Adrenal gland (tissue), 5 donors: ENCODE measurements around the gene GPRC5A.

ENCODE experiments used
- POLR2A ChIP-seq, 2 donors: fragments of 450-650 bp; IDR thresholded peaks; one replicate each; pipeline ENCODE4 v1.6.1; 2017; ENCODE audit warnings: antibody characterized with exemption in 2 of 2, mild to moderate bottlenecking in 2 of 2, moderate library complexity in 1 of 2
- TF ChIP-seq, protein P1 (sequence below), 6 experiments: fragments of 450-650 bp in 4 of 6; fragments of 200-600 bp in 2 of 6; sonication (generic) in 1 of 6; IDR thresholded peaks; 1 replicate in 5 of 6; 2 replicates in 1 of 6; pipeline versions ENCODE4 v1.5.1 to v1.8.0; 2016 to 2021; ENCODE audit warnings: antibody characterized with exemption in 6 of 6, mild to moderate bottlenecking in 2 of 6, moderate library complexity in 1 of 6
- donor health status: DM: no; HTN: no; CAD: no.

DNA sequence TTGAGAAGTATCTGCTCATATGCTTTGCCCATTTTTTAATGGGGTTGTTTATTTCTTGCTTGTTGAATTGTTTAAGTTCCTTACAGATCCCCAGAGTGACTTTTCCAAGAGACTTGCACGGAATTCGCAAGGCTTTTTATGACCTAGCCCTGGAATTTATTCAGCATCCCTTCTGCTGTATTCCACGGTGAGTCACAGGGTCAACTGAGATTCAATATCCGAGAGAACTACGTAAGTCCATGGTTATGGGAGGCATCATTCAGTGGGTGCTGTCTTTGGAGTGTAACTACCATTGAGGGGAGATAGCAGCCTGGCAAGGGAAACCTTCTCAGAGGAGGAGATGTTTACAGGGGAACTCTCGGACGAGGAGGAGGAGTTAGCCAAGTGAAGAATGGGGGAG is 20.9 kb upstream of the GPRC5A start:
- TF ChIP-seq, protein P1, sequence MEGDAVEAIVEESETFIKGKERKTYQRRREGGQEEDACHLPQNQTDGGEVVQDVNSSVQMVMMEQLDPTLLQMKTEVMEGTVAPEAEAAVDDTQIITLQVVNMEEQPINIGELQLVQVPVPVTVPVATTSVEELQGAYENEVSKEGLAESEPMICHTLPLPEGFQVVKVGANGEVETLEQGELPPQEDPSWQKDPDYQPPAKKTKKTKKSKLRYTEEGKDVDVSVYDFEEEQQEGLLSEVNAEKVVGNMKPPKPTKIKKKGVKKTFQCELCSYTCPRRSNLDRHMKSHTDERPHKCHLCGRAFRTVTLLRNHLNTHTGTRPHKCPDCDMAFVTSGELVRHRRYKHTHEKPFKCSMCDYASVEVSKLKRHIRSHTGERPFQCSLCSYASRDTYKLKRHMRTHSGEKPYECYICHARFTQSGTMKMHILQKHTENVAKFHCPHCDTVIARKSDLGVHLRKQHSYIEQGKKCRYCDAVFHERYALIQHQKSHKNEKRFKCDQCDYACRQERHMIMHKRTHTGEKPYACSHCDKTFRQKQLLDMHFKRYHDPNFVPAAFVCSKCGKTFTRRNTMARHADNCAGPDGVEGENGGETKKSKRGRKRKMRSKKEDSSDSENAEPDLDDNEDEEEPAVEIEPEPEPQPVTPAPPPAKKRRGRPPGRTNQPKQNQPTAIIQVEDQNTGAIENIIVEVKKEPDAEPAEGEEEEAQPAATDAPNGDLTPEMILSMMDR (IDR thresholded peaks at IDR 0.05) = no peak
- TF ChIP-seq POLR2A (IDR thresholded peaks at IDR 0.05) = no peak
